Bronchial epithelial cell (primary cell): ENCODE measurements around the gene VPS11. TPM values are rescaled to one million over a fixed set of nuclear protein-coding genes. Genes with fewer than 3 reads are reported as not detected.

Source experiments
- DNase-seq: peaks from one replicate; pipeline ENCODE4 v3.0.0-alpha.2; 2010; ENCODE audit warnings: low read depth
- FAIRE-seq: peaks from 2 replicates; lab custom pipeline; 2011; peaks lifted over from hg19 to GRCh38; lab: Jason Lieb, UNC
- H3K27me3 ChIP-seq: 2 replicates; pipeline ENCODE4 v1.5.1; 2011; ENCODE audit warnings: low read length; ENCODE audit not compliant: control insufficient read depth, insufficient read depth
- H3K36me3 ChIP-seq: 2 replicates; pipeline ENCODE4 v1.5.1; 2011; ENCODE audit warnings: low read length; ENCODE audit not compliant: control insufficient read depth, insufficient read depth
- H3K4me3 ChIP-seq: 2 replicates; pipeline ENCODE4 v1.5.1; 2011; ENCODE audit warnings: mild to moderate bottlenecking, low read depth, low read length, control low read depth
- total RNA-seq: library from RNA; depleted of rRNA; stranded (reverse); fragments of >200 nt; gene quantifications from 2 replicates; pipeline ENCODE4 v1.2.1, GENCODE V29; 2014
- TF ChIP-seq, protein P1 (sequence below): IDR thresholded peaks from 2 replicates; pipeline ENCODE4 v1.5.1; 2011; ENCODE audit warnings: mild to moderate bottlenecking, moderate library complexity, low read length, control low read depth, inconsistent platforms; ENCODE audit not compliant: insufficient read depth, severe bottlenecking

Gene VPS11
- total RNA-seq, 1 donor from 2014 or later = 24.5 TPM

DNA sequence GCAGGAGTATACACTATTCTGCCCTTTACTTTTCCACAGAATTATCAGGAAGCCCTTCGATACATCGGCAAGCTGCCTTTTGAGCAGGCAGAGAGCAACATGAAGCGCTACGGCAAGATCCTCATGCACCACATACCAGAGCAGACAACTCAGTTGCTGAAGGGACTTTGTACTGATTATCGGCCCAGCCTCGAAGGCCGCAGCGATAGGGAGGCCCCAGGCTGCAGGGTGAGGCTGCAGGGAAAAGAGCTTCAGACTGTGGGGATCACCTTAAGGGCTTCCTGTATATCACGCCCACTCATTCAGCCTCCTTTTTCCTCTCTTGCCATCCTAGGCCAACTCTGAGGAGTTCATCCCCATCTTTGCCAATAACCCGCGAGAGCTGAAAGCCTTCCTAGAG, 10.2 kb downstream of the VPS11 start:
- Histone ChIP-seq H3K4me3 (no peak overlapping the region), H3K36me3 (peaks cover 26% of the 10 kb centered on the region), H3K27me3 (no peaks in the 10 kb centered on the region)
- FAIRE-seq (no peak), DNase-seq (no peak)
- TF ChIP-seq, protein P1, sequence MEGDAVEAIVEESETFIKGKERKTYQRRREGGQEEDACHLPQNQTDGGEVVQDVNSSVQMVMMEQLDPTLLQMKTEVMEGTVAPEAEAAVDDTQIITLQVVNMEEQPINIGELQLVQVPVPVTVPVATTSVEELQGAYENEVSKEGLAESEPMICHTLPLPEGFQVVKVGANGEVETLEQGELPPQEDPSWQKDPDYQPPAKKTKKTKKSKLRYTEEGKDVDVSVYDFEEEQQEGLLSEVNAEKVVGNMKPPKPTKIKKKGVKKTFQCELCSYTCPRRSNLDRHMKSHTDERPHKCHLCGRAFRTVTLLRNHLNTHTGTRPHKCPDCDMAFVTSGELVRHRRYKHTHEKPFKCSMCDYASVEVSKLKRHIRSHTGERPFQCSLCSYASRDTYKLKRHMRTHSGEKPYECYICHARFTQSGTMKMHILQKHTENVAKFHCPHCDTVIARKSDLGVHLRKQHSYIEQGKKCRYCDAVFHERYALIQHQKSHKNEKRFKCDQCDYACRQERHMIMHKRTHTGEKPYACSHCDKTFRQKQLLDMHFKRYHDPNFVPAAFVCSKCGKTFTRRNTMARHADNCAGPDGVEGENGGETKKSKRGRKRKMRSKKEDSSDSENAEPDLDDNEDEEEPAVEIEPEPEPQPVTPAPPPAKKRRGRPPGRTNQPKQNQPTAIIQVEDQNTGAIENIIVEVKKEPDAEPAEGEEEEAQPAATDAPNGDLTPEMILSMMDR = no peak

DNA sequence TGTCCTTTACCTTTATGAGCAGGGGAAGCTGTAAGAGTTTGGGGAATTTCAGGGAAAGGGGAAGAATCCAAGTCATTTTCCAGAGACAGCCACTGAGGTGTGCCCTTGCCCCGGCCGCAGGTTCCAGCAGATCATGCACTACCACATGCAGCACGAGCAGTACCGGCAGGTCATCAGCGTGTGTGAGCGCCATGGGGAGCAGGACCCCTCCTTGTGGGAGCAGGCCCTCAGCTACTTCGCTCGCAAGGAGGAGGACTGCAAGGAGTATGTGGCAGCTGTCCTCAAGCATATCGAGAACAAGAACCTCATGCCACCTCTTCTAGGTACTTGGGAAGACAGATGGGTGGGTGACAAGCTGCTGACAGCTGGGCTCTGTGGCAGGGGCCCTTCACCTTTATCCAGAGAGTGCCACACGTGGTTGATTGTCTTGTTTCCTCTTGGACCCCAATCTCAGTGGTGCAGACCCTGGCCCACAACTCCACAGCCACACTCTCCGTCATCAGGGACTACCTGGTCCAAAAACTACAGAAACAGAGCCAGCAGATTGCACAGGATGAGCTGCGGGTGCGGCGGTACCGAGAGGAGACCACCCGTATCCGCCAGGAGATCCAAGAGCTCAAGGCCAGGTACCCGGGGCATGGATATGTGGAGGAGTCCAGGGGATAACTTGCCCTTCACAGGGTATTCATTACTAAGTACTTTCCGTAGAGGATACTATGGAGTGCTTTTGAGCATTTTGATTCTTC, 11.2 kb downstream of the VPS11 start:
- Histone ChIP-seq H3K36me3 (peaks cover 23% of the 10 kb centered on the region), H3K4me3 (no peak overlapping the region), H3K27me3 (no peaks in the 10 kb centered on the region)
- DNase-seq = no peak
- peak; percentile 7 for FAIRE-seq
- TF ChIP-seq, protein P1 = no peak

DNA sequence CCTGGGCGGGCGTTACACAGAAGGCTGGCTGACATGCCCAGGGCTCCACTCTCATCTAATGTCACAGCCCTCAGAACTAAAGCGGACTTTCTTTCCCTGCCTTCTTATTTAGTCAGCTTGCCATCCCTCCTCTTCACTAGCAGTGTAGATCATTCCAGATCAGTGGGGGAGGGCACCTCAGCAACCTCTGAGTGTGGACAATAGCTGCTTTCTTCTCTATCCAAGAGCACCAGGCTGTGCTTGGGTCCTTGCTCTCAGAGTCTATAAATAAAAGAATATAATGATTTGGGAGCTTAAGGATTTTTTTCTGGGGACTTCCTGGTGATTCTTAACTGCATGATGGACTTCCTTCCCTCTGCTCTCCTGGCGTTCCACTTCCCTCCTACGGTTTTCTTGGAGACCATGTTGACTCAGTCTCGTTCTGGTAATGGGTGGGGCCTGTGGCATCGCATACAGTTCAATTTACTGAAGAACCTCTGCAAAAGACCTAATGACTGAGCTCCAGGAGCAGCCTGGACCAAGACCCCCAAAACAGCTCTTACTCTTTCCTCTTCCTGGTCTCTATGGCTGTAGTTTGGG, 14.2 kb downstream of the VPS11 start:
- TF ChIP-seq, protein P1 = no peak
- FAIRE-seq (no peak), DNase-seq (no peak)
- Histone ChIP-seq H3K4me3 (no peak overlapping the region), H3K36me3 (peaks cover 23% of the 10 kb centered on the region), H3K27me3 (no peaks in the 10 kb centered on the region)

DNA sequence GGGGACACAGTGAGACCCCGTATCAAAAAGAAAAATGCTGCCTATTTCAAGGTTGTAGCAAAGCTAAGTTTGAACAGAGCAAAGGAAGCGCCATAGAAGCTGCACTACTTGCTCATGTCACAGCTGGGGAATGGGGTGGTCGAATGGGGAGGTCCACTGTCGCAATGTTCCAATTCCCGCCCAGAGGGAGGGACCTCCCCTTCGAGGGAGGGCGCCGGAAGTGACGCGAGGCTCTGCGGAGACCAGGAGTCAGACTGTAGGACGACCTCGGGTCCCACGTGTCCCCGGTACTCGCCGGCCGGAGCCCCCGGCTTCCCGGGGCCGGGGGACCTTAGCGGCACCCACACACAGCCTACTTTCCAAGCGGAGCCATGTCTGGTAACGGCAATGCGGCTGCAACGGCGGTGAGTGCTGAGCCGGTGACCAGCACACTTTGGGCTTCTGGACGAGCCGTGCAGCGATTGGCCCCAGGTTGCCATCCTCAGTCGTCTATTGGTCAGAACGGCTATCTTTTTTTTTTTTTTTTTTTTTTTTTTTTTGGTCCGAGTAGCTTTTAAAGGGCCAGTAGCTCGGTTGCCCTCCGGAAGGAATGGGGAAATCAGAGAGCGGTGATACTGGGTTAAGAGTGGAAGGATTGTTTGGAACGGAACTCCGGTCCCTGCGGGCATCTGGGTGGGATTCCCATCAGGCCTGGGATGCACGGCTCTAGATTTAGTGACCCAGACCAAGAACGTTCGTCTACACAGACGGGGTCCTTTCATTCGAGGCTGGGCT, 17.2 kb downstream of the VPS11 start, which contains the start of gene HMBS:
Gene HMBS, plus strand, starts transcription at position 219 of the 774 bp plus-strand sequence. Its CDS starts 153 bp downstream, at position 372.
- Histone ChIP-seq H3K36me3 (peaks cover 16% of the 10 kb centered on the region), H3K27me3 (no peaks in the 10 kb centered on the region), H3K4me3 (peak within 1 kb of the TSS; percentile 66)
- FAIRE-seq (no peak), DNase-seq (peak; percentile 89)
- TF ChIP-seq, protein P1 = no peak

DNA sequence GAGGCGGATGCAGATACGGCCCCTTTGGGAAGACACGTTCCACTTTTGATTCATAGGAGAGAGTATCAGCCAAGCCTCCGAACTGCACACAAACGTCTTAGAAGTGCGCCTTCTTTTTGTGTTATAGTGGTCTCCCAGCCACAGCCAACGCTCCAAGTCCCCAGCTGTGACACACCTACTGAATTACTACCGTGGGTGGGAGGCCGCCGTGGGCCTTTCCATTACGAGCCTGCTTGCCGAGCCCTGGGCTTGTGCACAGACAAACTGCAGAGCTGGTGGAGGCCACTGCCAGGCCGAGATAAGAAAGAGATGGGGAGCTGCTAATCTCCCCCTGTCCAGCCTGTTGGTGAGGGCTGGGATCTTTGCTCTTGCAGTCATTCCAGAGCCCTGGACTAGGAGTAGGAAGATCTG, 17.8 kb downstream of the VPS11 start:
- Histone ChIP-seq H3K4me3 (peak overlapping the region; percentile 66), H3K27me3 (no peaks in the 10 kb centered on the region), H3K36me3 (peaks cover 16% of the 10 kb centered on the region)
- DNase-seq = no peak
- no peak for FAIRE-seq
- TF ChIP-seq, protein P1 = no peak
